Measurements from ENCODE around the gene CXCL6. TPM values are rescaled to one million over a fixed set of nuclear protein-coding genes. Genes with fewer than 3 reads are reported as not detected.

CXCL6 gene
- polyA plus RNA-seq, 1 experiment: 0.43 TPM

GRCh38 chr4:73885574-73886267 lies 49.2 kb downstream of the CXCL6 start:
- Histone ChIP-seq H3K27me3 (ENCODE audit: control insufficient read depth, insufficient read depth, low read length) (no peaks in the 10 kb centered on the region), H3K9me3 (ENCODE audit: control insufficient read depth, insufficient read depth, low read length) (no peaks in the 10 kb centered on the region), H3K27ac (ENCODE audit: low read depth, low read length) (no peak overlapping the region), H3K4me3 (ENCODE audit: low read depth, low read length) (no peak overlapping the region)
- no peak for TF ChIP-seq CTCF (IDR thresholded peaks at IDR 0.05; ENCODE audit: low read depth, low read length)
- DNase-seq (ENCODE audit: low read depth, low spot score): no peak
- ChIA-PET POLR2A (no interaction called here), CTCF (interaction anchor here (1.5 kb wide), 1 partner anchor 35 kb away, joined by 3 read pairs; no protein-coding TSS in a partner anchor)

Other genes starting within 250 kb of the CXCL6 start
- 0.06 and 0.07 TPM in 2 replicates for gene RASSF6, start 216.2 kb upstream of the CXCL6 start, polyA plus RNA-seq (2011; rRNA removed)
- 4.3 and 6.1 TPM in 2 replicates for gene CXCL8, start 96.1 kb upstream of the CXCL6 start, polyA plus RNA-seq (2011; rRNA removed)
- gene PF4V1, start 16.6 kb downstream of the CXCL6 start, polyA plus RNA-seq (2011; rRNA removed): 0.20 and 0.83 TPM in 2 replicates
- 2.0 and 2.1 TPM in 2 replicates for gene CXCL1, start 32.7 kb downstream of the CXCL6 start, polyA plus RNA-seq (2011; rRNA removed)
- gene PF4, start 145.3 kb downstream of the CXCL6 start, polyA plus RNA-seq (2011; rRNA removed): not detected in 2 replicates
- not detected in 2 replicates for gene PPBP, start 151.5 kb downstream of the CXCL6 start, polyA plus RNA-seq (2011; rRNA removed)
- 0.36 and 0.69 TPM in 2 replicates for gene CXCL5, start 162.0 kb downstream of the CXCL6 start, polyA plus RNA-seq (2011; rRNA removed)
- gene CXCL3, start 202.0 kb downstream of the CXCL6 start, polyA plus RNA-seq (2011; rRNA removed): 0.43 and 0.74 TPM in 2 replicates

Measured in AG04450 (cell line).